Glomerular visceral epithelial cell (primary cell): Measurements from ENCODE around the gene ATAD3A.
"Not testable (repeated sequence)": the region's sequence is repeated elsewhere in the genome, so short reads cannot be mapped to it uniquely, and the experiment has no call there.

ENCODE experiments used
- DNase-seq: peaks from one replicate; pipeline ENCODE4 v3.0.0-alpha.2; 2016; ENCODE audit errors: extremely low spot score

The ATAD3A gene

DNA sequence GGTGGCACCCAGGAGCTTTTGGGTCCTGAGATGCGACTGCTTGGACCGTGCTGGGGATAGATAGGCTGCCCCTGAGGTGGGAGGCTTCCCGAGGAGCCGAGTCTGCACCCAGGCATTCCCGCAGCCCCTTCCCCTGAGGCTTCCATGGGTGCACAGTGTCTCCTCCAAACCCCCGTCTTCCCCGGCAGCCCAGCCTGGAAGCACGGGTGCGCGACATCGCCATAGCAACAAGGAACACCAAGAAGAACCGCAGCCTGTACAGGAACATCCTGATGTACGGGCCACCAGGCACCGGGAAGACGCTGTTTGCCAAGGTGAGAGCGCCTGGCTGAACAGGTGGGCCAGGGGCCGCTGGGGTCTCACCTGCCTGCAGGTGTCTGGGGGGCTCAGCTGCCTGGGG is 11.7 kb downstream of the ATAD3A start:
- DNase-seq: not testable (repeated sequence)

DNA sequence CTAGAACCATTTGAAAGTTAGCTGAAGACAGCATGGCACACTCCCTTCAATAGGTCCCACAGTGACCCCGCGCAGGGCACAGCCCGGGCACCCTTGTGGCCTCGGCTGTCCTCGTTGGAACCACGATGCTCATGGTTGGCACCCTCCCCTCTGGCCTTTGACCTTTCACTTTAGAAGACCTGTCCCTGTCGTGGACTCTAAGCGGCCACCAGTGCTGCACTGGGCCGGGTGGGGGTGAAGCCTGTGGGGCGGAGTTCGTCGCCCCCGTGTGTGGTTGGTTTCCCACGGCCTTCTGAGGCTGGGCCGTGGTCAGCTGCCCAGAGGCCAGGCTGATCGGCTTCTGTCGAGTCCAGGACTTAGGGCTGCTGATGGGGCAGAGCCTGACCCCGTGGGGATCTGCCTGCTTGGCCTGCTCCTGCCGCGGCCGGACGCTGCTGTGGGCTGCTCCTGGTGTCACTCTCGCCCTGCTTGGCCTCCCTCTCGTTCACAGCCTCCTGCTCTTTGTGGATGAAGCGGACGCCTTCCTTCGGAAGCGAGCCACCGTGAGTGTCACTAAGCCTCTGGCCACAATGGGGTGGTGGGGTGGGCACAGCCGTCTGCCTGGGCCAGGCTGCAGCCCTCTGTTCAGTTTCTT is 12.9 kb downstream of the ATAD3A start:
- DNase-seq: not testable (repeated sequence)

DNA sequence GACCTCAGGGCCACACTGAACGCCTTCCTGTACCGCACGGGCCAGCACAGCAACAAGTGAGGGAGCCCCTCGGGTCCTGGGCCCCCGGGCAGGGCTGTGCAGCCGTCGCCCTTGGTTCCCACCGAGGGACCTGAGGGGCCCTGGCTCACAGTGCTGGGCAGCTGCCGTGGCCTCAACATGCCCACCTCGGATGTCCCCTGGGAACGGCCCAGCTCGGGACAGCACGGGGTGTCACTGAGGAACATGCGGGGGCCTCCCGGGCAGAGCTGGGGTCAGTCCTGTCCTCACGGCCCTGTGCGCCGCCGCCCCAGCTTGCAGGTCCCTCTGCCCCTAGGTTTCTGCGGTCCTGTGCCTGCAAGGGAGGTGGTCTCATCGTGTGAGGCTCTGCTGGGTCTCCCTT is 14.5 kb downstream of the ATAD3A start:
- not testable (repeated sequence) for DNase-seq

DNA sequence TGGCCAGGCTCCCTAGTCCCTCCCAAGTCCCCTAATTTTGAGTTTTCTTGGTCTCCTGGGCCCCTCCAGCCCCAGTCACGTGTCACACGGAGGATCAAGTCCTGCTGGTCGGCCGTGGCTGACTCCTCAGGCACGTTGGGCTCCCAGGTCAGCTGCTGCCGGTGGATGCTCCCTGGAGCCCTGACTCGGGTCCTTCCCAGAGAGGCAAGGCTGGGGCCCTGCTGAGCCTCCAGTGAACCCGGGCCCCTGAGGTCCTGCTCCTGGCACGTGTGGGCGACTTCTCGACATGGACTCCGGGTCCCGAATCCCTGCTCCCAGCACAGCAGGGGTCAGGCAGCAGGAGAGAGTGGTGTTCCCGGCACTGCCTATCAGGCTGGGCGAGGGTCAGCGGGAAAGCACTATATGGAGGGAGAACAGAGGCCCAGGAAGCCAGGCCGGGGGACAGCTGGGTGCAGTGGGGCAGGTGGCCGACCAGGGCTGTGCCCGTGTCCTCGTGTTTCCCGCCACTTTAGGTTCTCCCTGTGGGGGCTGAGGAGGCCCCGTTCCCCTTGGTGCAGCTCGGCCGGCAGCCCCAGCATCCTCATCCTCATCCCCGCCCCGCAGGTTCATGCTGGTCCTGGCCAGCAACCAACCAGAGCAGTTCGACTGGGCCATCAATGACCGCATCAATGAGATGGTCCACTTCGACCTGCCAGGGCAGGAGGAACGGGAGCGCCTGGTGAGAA is 15.3 kb downstream of the ATAD3A start:
- DNase-seq: no peak

- DNase-seq: no peak
Measured at GRCh38 chr1:1528301-1529267, 16.6 kb downstream of the ATAD3A start.

DNA sequence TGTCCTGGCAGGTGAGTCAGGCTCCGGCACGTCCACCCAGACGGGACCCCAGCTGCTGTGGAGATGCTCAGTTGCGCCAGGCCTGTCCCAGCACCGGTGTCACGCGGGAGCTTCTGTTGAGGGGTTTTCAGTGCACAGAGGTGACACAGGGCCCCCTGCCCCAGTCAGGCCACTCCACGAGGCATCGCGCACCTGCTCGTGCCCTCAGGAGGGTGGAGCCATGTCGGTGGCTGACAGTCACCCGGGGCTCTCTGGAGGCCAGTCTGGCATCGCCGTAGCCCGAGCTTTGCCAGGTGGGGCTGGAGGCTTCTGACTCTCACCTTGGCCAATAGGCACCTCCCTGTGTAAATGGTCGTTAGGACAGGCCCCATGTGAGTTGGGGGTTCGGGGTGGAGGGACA is 17.4 kb downstream of the ATAD3A start:
- no peak for DNase-seq

- no peak for DNase-seq
Measured at GRCh38 chr1:1529936-1530335, 18.0 kb downstream of the ATAD3A start.

DNA sequence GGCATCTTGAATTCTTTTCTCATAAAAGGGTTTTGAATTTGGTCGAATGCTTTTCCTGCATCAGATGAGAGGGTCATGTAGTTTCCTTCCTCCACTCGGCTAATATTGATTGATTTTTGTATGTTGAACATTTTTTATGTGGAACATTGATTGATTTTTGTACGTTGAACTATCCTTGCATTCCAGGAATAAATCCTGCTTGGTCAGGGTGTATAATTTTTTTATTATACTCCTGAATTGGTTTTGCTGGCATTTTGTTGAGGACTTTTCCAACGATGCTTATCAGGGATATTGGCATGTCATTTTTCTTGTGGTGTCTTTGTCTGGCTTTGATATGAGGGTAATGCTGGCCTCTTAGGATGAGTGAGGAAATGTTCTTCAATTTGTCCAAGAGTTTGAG is 20.0 kb downstream of the ATAD3A start:
- DNase-seq: no peak

DNA sequence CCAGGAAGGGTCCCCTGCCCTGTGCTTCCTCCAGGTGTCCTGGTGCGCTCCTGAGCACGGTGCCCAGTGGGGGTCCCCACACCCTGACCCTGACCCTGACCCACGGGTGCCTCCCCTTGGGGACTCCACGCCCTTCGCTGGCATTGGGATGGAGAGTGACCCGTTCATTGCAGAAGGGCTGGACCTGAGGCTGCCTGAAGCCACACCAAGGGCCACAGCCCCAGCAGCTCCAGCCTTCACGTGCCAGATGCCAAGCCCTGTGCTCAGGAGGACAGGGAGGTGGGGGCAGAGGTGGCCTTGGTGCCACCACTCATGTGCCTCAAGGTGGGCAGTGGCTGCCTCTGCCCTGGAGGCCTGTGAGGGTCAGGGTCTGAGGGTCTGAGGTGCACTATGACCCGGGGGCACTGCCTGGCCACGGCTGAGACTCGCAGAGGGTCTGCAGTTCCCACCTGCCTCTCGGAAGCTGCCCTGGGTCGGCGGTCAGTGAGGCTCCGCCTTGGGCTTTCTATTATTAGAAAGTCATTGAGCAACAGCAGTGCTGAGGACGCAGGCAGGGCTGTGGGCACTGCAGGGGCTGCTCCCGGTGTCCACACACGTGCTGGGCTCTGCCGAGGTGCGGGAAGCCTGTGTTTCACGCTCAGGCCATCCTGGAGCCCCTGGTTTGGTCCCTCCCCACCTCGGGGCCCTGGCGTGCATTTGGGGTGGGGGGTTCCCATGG is 21.4 kb downstream of the ATAD3A start:
- DNase-seq: not testable (repeated sequence)

GRCh38 chr1:1533894-1534291 is 21.9 kb downstream of the ATAD3A start:
- not testable (repeated sequence) for DNase-seq

DNA sequence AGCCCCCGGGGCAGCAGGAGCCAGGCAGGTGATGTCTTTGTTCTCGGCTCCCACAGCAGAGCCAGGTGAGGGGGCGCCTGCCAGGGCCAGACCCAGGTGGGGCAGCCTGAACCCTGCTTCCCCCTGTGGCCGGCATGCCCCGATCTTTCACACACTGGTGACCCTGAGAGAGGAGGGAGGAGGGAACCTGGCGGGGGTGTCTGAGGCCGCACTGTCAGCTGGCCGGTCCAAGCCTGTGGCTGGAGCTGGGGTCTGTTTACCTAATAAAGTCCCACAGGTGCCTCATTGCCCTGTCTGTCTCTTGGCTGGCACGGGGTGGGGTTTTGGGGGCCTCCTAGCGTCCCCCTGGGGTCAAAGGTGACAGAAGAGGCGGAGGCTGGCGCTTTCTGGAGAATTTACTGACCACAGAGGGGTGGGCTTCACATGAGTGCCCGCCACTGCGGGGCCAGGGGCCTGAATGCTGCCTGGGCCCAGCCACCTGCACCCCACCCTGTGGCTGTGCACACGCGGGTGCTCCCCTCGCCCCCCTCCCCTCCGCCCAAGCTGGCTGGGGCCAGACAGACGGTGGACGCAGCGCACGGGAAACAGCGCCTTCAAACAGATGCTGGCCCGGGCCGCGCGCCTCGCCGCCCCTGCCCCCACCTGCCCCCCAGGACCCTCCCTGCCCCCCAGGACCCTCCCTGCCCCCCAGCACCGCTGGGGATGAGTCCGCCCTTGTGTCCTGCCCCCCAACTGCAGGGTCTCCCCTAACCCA is 22.6 kb downstream of the ATAD3A start:
- DNase-seq: no peak

- DNase-seq: no peak
Measured at GRCh38 chr1:1535201-1536018, 23.4 kb downstream of the ATAD3A start.

DNA sequence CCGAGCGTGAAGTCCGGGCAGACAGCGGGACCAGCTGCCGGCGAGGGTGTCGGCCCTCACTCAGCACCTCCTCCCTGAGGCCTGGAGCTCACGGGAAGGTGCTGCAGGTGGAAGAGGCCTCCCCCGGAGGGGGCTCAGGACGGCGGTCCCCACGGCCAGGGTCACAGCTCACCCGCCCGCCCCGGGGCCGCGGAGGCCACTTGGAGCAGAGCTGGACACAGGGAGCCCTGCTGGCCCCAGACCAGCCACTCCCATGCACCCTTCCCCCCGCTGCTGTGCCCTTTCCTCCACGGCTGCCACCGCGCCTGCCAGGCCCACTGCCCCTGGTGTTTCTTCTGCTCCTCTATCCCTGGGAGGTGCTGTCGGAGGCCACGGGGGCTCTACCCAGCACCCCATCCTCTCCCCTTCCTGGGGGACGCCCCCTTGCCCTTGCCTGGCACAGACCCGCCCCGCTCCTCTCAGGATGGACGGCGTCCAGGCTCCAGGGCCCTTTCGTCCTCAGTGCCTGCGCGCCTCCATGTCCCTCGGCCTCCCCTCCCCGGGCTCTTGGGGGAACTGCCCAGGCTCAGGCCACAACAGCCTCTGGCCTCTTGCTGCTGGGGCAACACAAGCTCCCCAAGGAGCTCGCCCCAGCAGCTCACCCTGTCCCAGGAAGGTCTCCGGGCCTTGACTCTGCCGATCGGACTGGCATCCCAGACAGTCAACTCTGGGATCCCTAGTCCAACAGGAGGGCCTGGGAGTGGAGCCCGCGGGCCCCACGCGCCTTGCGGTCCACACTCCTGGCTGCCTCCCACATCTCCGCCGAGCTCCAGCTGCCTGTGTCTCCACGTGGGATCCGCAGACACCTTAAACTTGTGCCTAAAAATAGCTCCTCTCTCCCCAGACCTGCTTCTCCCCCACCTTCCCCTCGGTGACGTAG is 24.3 kb downstream of the ATAD3A start:
- DNase-seq: no peak

- DNase-seq: no peak
Measured at GRCh38 chr1:1536938-1537546, 25.1 kb downstream of the ATAD3A start.

GRCh38 chr1:1537626-1538250 is 25.8 kb downstream of the ATAD3A start:
- DNase-seq: no peak

- no peak for DNase-seq
Measured at GRCh38 chr1:1538334-1538733, 26.4 kb downstream of the ATAD3A start.

DNA sequence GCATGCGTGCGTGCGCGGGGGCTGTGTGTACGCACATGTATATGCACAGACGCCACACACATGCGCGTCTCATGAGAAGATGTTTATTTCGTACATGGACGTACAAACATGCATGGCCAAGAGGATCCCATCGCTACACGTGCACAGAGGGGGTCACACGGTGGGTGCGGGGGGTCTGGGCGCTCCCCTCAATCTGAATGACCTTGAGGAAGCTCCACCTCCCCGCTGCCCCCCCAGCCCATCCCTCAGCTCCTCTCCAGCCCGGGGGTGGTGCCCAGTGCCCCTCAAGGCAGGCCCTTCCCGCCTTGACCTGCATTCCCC is 27.0 kb downstream of the ATAD3A start:
- DNase-seq: no peak
